HG03460 (cell line): ENCODE data around the gene CENPS.
"Not testable (repeated sequence)": the region's sequence is repeated elsewhere in the genome, so short reads cannot be mapped to it uniquely, and the experiment has no call there.

Source experiments
- ATAC-seq: cut with Tn5 transposase; IDR thresholded peaks from one replicate; pipeline ENCODE4 v1.9.1; 2021; ENCODE audit not compliant: unreplicated experiment

CENPS gene

GRCh38 chr1:10418741-10419140 lies 11.5 kb upstream of the CENPS start:
- not testable (repeated sequence) for ATAC-seq

GRCh38 chr1:10419351-10419750 lies 10.9 kb upstream of the CENPS start:
- ATAC-seq: no peak

- no peak for ATAC-seq
These were observed 8.6 kb upstream of the CENPS start for GRCh38 chr1:10421637-10422036.

GRCh38 chr1:10424034-10424433 lies 6.2 kb upstream of the CENPS start:
- no peak for ATAC-seq

- no peak for ATAC-seq
These were observed 5.6 kb upstream of the CENPS start for GRCh38 chr1:10424651-10425050.

- ATAC-seq: not testable (repeated sequence)
These were observed 4.3 kb upstream of the CENPS start for GRCh38 chr1:10425826-10426534.

GRCh38 chr1:10426535-10426848 lies 3.7 kb upstream of the CENPS start:
- ATAC-seq: not testable (repeated sequence)

GRCh38 chr1:10428984-10429383 lies 1.2 kb upstream of the CENPS start:
- ATAC-seq: no peak

GRCh38 chr1:10429868-10430215 lies 391 bp upstream of the CENPS start:
- no peak for ATAC-seq

GRCh38 chr1:10431070-10431730 lies 967 bp downstream of the CENPS start:
- ATAC-seq: no peak

GRCh38 chr1:10432910-10433700 lies 2.9 kb downstream of the CENPS start:
- ATAC-seq: no peak

- no peak for ATAC-seq
These were observed 3.6 kb downstream of the CENPS start for GRCh38 chr1:10433790-10434189.

- ATAC-seq: no peak
These were observed 4.4 kb downstream of the CENPS start for GRCh38 chr1:10434590-10434989.

GRCh38 chr1:10437052-10437451 lies 6.8 kb downstream of the CENPS start:
- no peak for ATAC-seq

GRCh38 chr1:10438677-10439163 lies 8.5 kb downstream of the CENPS start:
- no peak for ATAC-seq

GRCh38 chr1:10440305-10440704 lies 10.1 kb downstream of the CENPS start:
- no peak for ATAC-seq

GRCh38 chr1:10440794-10441193 lies 10.6 kb downstream of the CENPS start:
- no peak for ATAC-seq

- ATAC-seq: no peak
These were observed 14.0 kb downstream of the CENPS start for GRCh38 chr1:10444248-10444647.

GRCh38 chr1:10444795-10445397 lies 14.7 kb downstream of the CENPS start:
- ATAC-seq: no peak

- no peak for ATAC-seq
These were observed 16.7 kb downstream of the CENPS start for GRCh38 chr1:10446790-10447422.

GRCh38 chr1:10449751-10450150 lies 19.5 kb downstream of the CENPS start, which contains the start of gene CORT:
CORT (plus strand) TSS chr1:10450031; CDS start chr1:10450224, 193 bp downstream.
- no peak for ATAC-seq
